NCI-H748 (cell line): ENCODE data around the gene CA10.

Experiments
- DNase-seq: peaks from one replicate; lab custom pipeline; 2025; ENCODE audit not compliant: unreplicated experiment; lab: John Stamatoyannopoulos, UW

The CA10 gene

DNA sequence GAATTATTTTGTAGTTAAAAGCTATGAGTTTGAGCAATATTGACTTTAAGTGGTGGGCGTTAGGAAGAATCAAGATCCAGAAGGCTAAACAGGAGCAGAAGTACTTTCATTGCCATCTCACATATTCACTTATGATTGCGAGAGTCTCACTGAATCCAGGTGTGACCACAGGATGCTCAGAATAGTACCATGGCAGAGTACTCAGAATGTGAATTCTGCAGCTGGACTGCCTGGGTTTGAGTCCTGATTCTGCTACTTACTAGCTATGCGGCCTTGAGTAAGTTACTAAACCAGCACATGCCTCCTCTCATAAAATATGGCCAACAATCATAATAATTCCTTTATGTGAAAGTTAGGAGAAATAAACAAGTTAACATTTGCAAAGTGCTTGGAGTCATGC lies 109.5 kb downstream of the CA10 start:
- DNase-seq: no peak

DNA sequence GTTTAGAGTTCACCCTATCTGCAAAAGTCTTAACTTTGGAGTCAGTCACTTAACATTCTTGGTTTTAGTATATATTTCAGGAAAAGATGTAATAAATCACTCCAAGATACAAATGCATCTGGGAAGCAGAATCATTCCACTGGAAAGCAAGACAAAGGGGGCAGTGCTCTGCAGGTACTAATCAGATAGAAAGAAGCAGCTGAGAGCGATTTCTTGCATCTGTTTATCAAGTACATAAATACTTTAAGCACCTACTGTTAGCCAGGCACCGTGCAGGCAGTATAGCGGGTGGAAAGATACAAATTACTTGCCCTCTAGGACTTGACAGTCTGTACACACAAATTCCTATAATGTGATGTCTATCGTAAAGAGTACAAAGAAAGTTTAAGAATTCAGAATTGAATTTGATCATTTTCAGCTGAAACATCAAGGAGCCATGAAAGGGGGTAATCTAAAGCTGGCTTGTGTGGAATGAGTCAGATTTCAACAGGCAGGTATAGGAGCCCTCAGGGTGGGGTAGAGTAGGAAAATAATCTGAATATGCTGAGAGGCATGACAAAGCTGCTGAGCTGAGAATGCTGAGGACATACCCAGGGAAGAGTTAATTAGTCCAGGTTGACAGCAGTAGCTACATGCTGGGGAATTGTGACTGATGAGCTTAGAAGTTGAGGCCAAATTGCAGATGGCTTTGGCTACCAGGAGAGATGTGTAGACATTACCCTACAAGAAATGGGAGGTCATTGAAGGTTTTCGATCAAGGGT lies 110.2 kb downstream of the CA10 start:
- DNase-seq: no peak

DNA sequence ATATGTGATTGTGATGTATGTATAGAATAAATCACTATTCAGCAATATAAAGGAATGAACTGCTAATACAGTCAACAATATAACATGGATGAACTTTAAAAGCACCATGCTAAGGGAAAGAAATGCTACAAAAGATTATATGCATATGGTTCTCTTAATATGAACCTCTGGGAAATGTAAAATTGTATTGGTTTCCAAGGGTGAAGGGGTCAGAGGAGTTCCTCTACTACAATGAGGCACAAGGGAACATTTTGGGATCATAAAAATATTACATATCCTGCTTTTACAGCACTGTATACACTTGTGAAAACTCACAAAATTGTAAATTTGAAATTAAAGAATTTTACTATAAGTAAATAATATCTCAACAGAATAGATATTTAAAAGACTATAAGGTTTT lies 111.4 kb downstream of the CA10 start:
- DNase-seq: no peak

DNA sequence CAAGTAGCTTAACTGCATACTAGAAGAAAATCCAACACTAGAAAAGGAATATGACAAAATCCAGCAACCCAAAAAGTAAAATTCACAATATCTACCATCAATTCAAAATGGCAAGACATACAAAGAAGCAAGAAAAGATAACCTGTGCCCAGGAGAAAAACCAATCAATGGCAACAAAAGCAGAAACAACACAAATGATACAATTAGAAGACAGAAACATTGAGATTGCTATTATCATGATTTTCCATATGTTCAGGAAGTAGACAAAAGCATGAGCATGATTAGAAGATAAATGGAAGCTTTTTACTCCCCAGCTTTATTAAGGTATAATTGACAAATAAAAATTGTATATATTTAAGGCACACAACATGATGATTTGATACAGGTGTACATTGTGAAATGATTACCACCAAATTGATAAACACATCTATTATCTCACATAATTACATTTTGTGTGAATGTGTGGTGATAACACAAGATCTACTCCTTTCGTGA lies 117.3 kb downstream of the CA10 start:
- no peak for DNase-seq

DNA sequence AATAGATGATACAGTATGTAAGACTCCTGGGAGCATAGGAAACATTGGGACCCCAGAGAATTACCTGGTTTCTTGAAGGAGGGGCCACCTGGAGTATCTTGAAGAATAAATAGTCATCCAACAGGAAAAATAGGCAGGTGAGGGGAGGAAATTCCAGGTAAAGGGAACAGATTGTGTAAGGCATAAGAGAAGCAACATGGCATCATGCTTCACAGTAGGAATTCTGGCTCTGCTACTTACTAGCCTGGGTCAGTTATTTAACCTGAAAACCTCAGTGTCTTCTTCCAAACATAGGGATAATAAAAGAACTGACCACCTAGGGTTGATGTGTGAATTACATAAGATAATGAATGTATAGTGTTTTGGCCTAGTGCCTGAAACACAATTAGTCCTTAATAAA lies 122.1 kb downstream of the CA10 start:
- no peak for DNase-seq

DNA sequence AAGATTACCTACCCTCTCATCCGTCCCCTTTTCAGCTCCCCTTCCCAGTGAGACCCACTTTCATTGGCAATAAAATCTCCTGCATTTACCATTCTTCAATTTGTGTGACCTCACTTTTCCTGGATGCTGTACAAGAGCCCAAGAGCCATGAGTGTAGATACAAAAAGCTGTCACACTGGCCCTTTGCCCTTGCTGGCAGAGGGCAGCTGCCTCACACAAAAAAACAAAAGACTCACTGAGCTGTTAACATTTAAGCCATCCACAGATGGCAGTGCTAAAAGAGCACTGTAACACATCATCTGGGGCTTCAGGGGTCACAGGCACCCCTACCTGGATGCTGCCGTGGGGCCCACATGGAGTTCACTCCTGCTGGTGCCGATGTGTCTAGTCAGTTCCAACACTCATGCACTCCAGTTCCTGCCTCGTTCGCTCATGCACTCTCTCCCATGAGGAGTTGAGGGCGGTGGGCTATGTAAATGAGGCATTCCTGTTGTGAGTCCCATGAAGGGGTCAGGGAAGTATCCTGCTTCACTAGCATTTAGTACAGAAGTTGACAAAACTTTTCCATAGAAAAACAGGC lies 123.1 kb downstream of the CA10 start:
- no peak for DNase-seq

DNA sequence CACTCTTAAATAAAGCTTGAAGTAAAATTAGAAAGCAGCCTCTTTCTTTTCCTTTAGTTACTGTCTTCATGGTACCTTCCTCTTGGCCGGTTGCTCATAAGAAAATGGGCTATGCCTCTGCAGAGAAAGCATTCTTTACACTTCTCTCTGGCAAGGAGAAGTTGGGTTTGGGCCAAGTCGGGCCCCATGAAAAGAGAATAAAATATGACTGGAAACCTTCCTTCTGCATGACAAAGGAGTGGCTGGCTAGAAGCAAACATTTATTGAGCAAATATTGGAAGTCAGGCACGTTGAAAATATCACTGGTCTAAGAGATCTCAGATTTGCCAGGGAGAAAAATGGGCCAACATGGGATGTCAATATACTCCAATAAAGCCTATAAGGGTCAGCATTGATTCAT lies 126.1 kb downstream of the CA10 start:
- DNase-seq: no peak

DNA sequence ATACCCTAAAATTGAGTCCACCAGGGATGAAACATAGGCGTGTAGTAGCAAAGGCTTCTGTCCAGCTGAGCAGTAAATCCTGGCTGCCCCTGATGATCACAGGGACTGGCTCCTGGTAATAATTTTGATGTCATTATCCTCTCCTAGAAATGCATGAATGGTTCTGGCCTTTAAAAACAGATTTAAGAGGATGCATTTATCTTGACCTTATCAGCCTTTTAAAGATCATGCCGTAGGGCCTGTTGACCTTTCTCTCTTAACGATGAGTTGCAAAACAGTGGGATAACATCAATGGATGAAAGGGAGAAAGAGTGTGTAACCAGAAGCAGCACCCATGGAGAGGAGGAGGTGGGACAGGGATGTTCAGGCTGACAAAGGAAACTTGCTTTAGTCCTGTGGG lies 128.5 kb downstream of the CA10 start:
- no peak for DNase-seq

DNA sequence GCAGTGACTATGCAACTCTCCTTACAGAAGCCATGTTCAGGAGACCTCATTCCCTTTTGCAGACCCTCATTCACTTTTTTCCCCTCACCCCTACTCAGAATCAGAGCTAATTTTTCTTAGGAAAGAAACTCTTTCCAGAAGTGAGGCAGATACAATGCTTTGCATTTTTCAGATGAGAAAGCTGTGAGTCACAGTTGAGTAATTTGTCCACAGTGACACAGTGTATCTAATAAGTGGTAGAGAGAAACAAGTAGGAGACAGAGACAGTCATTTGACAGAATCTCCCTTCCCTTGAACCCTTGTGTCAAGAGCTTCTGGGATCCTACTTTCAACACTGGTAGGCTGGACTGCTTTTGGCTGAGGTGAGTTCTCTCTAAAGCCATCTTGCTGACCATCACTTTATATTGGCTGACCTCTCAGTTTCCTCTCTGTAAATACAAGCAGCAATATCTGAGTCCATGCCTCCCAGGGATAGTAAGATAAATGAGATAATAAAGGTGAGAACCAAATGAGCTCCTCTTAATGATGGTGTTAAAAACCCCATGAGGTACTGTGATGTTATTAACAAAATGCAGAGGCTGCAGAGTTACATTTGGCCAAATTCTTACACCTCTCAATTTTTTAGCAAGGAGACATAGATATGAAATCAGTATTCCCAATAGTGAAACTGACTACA lies 130.8 kb downstream of the CA10 start:
- DNase-seq: no peak

DNA sequence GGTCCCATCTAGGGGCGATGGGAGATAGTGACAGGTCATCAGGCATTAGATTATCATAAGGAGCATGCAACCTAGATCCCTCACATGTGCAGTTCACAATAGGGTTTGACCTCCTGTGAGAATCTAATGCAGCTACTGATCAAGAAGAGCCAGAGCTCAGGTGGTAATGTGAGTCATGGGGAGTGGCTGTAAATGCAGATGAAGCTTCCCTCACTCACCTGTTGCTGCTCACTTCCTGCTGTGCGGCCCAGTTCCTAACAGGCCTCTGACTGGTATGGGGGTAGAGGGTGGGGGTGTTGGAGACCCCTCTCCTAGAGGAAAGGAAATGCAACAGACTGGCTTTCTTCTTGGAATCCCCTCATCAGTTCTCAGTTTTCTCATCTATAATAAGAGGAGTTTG lies 131.4 kb downstream of the CA10 start:
- no peak for DNase-seq

DNA sequence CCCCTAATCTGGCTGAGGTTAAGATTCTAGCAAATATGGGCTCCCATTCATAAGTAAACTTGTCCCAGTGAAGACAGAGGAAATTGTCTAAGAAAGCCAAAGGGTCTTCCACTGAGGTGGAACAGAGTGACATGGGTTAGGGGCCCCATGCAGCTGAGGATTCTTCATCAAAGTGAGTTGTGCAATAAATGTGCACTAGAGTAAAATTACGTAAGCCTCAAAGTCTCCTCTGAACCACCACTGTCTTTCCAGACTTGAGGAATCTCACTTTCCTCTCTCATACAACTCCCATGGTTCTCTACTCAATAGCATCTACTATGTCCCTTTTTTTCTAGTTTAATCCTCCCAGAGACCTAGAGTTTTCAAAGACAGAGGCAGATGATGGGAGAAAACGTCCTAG lies 132.4 kb downstream of the CA10 start:
- DNase-seq: no peak

DNA sequence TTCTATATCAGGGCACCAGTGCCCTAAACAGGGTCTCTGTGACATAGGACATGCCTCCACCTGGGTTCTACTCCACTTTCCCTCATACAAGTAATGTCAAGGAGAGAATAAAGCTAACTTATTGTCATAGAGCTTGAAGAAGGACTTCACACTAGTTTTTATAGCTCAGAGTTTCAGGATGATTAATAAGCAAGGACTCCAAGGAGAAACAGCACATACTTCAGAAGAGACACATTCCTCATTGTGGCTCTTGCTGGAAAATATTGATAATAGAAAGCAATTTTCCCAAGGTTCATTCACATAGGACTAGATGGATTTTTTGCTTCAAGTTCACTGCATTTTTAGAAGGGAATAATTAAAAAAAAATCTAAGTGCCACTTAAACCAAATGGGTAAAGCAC lies 133.3 kb downstream of the CA10 start:
- no peak for DNase-seq

DNA sequence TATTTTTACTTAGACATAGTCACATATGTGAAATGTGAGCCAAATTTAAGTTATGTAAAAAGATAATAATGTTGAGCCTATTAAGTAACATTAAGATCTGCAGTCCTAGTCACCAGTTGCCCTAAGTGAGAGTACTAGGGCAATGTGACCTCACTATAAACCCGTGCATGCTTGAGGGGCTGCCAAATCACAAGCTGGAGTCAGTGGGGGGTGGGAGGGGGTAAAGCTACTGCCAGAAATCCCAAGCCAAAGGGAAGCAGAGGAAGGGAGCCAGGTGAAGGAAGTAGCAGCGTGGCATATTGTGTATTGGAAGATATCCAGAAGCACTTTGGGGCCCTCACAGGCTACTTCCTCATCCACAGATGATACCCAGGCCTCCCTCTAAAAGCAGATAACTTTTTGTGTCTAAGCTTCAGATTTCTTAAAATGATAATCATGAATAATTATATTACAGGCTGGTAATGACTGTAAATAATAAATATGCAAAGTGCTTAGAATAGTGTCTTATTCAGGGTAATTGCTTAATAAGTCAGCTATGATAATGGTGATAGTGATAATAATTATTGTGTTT lies 134.1 kb downstream of the CA10 start:
- DNase-seq: no peak

DNA sequence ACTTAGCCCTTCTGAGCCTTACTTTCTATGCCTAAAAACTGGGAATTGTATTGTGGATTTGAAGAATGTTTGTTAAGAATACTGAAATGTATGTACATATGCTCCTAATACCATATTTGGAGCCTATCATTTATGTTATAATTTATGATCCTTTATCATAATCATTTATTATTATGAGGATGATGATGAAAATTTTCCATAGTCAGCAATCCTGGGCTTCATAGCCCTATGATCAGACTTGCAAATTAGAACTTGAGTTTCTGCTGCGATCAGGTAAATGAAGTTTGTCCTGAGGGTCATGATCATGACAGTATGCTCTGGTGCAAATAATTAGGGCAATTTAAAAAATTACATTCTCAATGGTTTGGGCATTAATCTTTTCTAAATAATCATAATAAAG lies 147.4 kb downstream of the CA10 start:
- DNase-seq: no peak

DNA sequence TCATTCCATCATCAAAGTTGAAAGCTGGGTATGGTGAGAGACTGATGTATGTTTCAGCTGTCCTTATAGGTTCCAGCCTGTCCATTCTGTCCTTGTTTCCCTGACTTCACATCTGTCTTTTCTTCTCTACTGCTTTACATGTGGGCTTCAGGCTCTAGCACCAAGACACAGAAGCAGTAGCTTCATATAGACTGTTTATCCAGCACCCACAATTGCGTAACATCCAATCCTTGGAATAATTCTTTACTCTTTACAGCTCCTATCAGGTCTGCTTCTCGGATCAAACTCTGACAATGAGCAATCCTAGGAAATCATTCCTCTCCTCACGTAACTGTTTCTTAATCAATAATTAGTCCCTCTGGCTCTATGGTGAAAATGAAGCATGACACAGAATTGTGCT lies 158.9 kb downstream of the CA10 start:
- DNase-seq: no peak

DNA sequence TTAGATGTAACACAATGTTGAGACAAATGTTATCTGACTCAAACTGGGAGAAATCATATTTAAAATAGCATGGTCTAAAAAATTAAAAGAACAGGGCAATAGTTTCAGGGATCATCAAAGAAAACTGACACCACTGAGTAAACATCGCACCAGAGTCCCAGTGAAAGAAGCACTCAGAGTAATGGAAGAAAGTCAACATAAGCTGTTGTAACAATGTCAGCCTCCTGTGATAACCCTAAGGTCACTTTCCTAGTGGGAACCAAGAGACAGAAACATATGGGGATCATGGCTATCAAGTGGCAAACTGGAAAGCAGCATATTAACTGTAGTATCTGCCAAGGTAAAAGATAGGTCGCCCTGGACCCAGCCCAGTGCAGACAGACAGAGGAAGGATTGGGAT lies 160.8 kb downstream of the CA10 start:
- peak; percentile 80 for DNase-seq

DNA sequence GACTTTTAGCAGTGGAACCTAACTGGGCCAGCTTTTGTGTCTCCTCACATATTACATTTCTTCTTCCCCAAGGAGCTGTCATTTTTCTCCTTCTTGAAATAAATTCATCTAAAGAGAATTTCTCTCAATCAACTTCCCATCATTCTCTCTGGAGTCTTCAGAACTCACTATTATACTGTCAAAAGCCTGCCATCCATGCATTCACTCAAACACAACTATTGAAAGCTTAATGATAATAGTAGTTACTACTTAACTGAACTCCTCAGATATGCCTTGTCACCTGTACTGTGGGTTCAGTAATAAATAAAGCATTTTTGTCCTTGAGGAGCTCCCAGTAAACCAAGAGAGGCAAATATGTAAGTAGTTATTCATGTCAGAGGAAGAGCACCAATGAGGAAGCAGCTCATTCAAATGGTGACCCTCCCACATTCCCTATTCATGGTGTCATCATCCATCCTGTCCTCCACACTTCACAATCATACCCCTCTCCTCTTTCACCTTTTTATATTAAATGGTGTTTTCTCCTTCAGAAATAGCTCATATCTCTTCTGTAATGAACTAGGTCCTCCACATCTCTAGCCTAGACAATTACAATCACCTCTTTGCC lies 162.6 kb downstream of the CA10 start:
- DNase-seq: no peak

DNA sequence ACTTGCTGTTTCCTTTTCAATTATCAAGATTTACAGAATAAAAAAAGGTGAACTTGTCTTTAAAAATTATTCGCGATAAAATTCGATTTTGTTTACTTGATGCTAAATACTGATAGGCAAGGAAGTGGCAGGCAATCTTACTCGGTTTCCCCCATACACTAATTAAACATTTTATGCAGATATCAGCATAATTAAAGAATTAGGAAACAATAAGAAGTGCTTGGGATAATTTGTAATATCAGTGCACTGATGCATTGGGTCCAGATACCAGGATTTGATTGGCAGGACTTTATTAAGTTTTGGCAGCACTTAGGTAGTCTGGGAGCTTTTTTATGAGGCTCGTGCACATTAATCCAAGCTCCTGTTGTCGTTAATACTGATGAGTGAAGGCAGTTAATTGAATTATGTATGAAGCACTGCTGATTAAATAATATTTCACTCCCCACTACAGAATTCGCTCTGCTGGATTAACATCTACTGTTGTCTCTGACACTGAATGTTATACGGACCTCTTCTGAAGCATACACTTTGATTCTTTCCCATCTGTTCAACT lies 165.6 kb downstream of the CA10 start:
- no peak for DNase-seq

DNA sequence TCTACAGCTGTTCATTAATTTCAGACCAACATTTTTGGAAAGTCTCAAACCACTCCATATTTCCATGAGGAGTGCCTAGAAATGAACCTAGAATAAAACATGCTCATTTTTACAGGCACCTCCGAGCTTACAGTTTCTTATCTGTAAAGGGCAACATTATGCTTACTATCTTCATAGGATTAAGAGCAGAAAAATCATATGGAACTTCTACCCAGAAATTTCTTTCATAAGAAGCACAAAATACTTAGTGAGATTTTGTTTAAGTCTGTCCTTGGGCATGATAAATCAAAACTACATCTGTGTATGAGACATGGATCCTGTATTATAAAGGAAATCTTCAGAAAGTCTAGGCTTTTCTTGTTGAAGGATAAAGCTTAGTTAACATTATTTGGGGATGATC lies 187.4 kb downstream of the CA10 start:
- no peak for DNase-seq

DNA sequence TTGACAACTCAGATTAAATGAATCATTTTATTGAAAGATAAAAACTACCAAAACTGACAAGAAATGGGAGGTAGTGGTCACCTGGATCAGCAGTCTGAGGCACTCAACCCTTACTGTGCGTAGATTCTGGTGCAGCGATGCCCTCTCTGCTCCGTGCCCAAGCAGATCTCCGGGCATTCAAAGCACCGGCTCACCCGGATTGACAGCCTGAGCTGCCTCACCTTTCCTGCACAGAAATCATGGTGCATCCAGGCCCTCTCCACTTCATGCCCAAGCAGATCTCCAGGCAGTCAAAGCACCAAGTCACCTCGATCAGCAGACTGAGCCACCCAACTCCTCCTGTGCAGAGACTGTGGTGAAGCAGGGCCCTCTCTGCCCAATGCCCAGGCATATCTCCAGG lies 196.8 kb downstream of the CA10 start:
- DNase-seq: no peak

DNA sequence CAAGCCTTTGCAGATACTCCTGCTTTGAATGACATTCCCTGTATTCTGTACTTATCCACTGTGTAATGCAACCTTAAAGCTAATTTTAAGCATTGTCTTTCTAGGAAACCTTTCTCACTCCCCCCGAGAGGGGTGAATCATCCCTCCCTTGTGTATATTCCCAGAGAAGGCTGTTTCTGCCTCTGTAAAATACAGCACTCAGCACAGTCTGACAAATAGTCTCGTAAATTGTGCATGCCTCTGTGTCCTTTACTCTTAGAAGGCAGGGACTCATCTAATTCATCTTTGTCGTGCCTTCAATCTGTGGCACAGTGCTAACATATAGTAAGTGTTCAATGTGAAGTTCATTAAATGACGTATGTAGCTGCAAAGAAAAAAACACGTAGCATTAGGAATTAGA lies 200.7 kb downstream of the CA10 start:
- no peak for DNase-seq
